ENCODE measurements around the gene ZCCHC17.

GRCh38 chr1:31310198-31310597 is 13.4 kb downstream of the ZCCHC17 start:
- TF ChIP-seq FOXA1 (IDR thresholded peaks at IDR 0.05), result no peak
- no peak for TF ChIP-seq HDGF (IDR thresholded peaks at IDR 0.05; ENCODE audit: borderline replicate concordance)
- TF ChIP-seq SP1 (IDR thresholded peaks at IDR 0.05), result no peak
- no peak for TF ChIP-seq FOXM1 (IDR thresholded peaks at IDR 0.05; ENCODE audit: borderline replicate concordance)
- TF ChIP-seq CTBP1 (IDR thresholded peaks at IDR 0.05; ENCODE audit: borderline replicate concordance), result no peak
- no peak for TF ChIP-seq SUZ12 (IDR thresholded peaks at IDR 0.05)
- TF ChIP-seq ELF4 (IDR thresholded peaks at IDR 0.05), result no peak
- no peak for TF ChIP-seq TARDBP (IDR thresholded peaks at IDR 0.05)
- no peak for TF ChIP-seq PKNOX1 (IDR thresholded peaks at IDR 0.05)
- no peak for TF ChIP-seq BHLHE40 (IDR thresholded peaks at IDR 0.05; ENCODE audit: borderline replicate concordance)
- TF ChIP-seq ARNT (IDR thresholded peaks at IDR 0.05), result no peak
- TF ChIP-seq FOXK2 (IDR thresholded peaks at IDR 0.05), result no peak

Data from HEK293T (cell line).